ENCODE results near the gene TFEC.

GRCh38 chr7:115910541-115911164, 119.9 kb downstream of the TFEC start:
- TF ChIP-seq CTCF (IDR thresholded peaks at IDR 0.05; ENCODE audit: insufficient read depth, low read length, poor library complexity, severe bottlenecking) (peak; percentile 36), EZH2phosphoT487 (conservative IDR thresholded peaks at IDR 0.05; ENCODE audit: low read length) (no peak)

All from SU-DHL-6 (cell line).